SK-N-SH (cell line): ENCODE data around the gene MAN1A2.

Experiments used
- NFIC ChIP-seq: IDR thresholded peaks from 2 replicates; pipeline ENCODE4 v1.4.0; 2012; ENCODE audit warnings: borderline replicate concordance
- REST ChIP-seq: IDR thresholded peaks from 2 replicates; pipeline ENCODE4 v1.6.1; 2012; ENCODE audit warnings: mild to moderate bottlenecking, low read depth, low read length, moderate library complexity

GRCh38 chr1:117413412-117413811 is 46.2 kb downstream of the MAN1A2 start:
- TF ChIP-seq NFIC (no peak), REST (no peak)
